ENCODE measurements around the gene RNF4. TPM values are rescaled to one million over a fixed set of nuclear protein-coding genes. Genes with fewer than 3 reads are reported as not detected.
"Not testable (repeated sequence)": the region's sequence is repeated elsewhere in the genome, so short reads cannot be mapped to it uniquely, and the experiment has no call there.

The RNF4 gene
- total and polyA plus RNA-seq, 4 donors, result 14.8 to 54.7 (median 41.1) TPM

GRCh38 chr4:2510351-2511259 is 41.7 kb downstream of the RNF4 start:
- WGBS, 2 donors, result 93% methylated on average over 13 of the region's 13 CpGs

GRCh38 chr4:2511645-2512131 is 42.8 kb downstream of the RNF4 start:
- WGBS, 2 donors, result 70 to 73% methylated on average over 9 of the region's 9 CpGs
- no peaks in the 10 kb centered on the region for H3K27me3 ChIP-seq (ENCODE audit: control insufficient read depth in 3 of 3, insufficient read depth in 3 of 3, low read length in 2 of 3)
- H3K9ac ChIP-seq (ENCODE audit: insufficient read depth in 1 of 2, low read length in 2 of 2), result no peak overlapping the region
- H3K9me3 ChIP-seq (ENCODE audit: control insufficient read depth in 4 of 4, insufficient read depth in 3 of 4, low read length in 3 of 4), result peaks cover 0 to 3% (median 0%) of the 10 kb centered on the region in 4 donors
- TF ChIP-seq CTCF (IDR thresholded peaks at IDR 0.05; ENCODE audit: control extremely low read depth, extremely low read depth), result no peak
- H3K4me1 ChIP-seq (ENCODE audit: control insufficient read depth in 5 of 5, insufficient read depth in 5 of 5, low read length in 5 of 5), result peaks cover 0 to 3% (median 0%) of the 10 kb centered on the region in 5 donors
- ATAC-seq (ENCODE audit: insufficient read depth, low FRiP score) (no peak), DNase-seq (no peak)
- H3K36me3 ChIP-seq (ENCODE audit: control insufficient read depth in 4 of 4, insufficient read depth in 4 of 4, low read length in 4 of 4), result peaks cover 20 to 71% (median 29%) of the 10 kb centered on the region in 4 donors
- H3K4me3 ChIP-seq, result no peak overlapping the region
- no peak overlapping the region for H3K27ac ChIP-seq (ENCODE audit: low read depth in 1 of 2, low read length in 1 of 2)

More at GRCh38 chr4:2510351-2511259, 41.7 kb downstream of the RNF4 start:
- TF ChIP-seq CTCF (IDR thresholded peaks at IDR 0.05; ENCODE audit: control extremely low read depth, extremely low read depth), result no peak
- H3K27ac ChIP-seq (ENCODE audit: low read depth in 1 of 2, low read length in 1 of 2), result no peak overlapping the region
- ATAC-seq (ENCODE audit: insufficient read depth, low FRiP score) (no peak), DNase-seq (no peak)
- H3K4me3 ChIP-seq, result no peak overlapping the region
- peaks cover 20 to 67% (median 29%) of the 10 kb centered on the region in 4 donors for H3K36me3 ChIP-seq (ENCODE audit: control insufficient read depth in 4 of 4, insufficient read depth in 4 of 4, low read length in 4 of 4)
- H3K9ac ChIP-seq (ENCODE audit: insufficient read depth in 1 of 2, low read length in 2 of 2), result no peak overlapping the region
- H3K4me1 ChIP-seq (ENCODE audit: control insufficient read depth in 5 of 5, insufficient read depth in 5 of 5, low read length in 5 of 5), result peaks cover 0 to 2% (median 0%) of the 10 kb centered on the region in 5 donors
- no peaks in the 10 kb centered on the region for H3K27me3 ChIP-seq (ENCODE audit: control insufficient read depth in 3 of 3, insufficient read depth in 3 of 3, low read length in 2 of 3)
- no peaks in the 10 kb centered on the region for H3K9me3 ChIP-seq (ENCODE audit: control insufficient read depth in 4 of 4, insufficient read depth in 3 of 4, low read length in 3 of 4)

- no peak for DNase-seq
- no peaks in the 10 kb centered on the region for H3K27me3 ChIP-seq (ENCODE audit: control insufficient read depth in 3 of 3, insufficient read depth in 3 of 3, low read length in 2 of 3)
- H3K4me3 ChIP-seq, result no peak overlapping the region
- no peak overlapping the region for H3K27ac ChIP-seq (ENCODE audit: low read depth in 1 of 2, low read length in 1 of 2)
- 93 to 95% methylated on average over 15 of the region's 15 CpGs for WGBS, 2 donors
- no peak overlapping the region for H3K9ac ChIP-seq (ENCODE audit: insufficient read depth in 1 of 2, low read length in 2 of 2)
- no peak for ATAC-seq (ENCODE audit: insufficient read depth, low FRiP score)
- no peak for TF ChIP-seq CTCF (IDR thresholded peaks at IDR 0.05; ENCODE audit: control extremely low read depth, extremely low read depth)
- peaks cover 0 to 3% (median 0%) of the 10 kb centered on the region in 4 donors for H3K9me3 ChIP-seq (ENCODE audit: control insufficient read depth in 4 of 4, insufficient read depth in 3 of 4, low read length in 3 of 4)
- peaks cover 0 to 3% (median 0%) of the 10 kb centered on the region in 5 donors for H3K4me1 ChIP-seq (ENCODE audit: control insufficient read depth in 5 of 5, insufficient read depth in 5 of 5, low read length in 5 of 5)
- H3K36me3 ChIP-seq (ENCODE audit: control insufficient read depth in 4 of 4, insufficient read depth in 4 of 4, low read length in 4 of 4), result peaks cover 18 to 68% (median 28%) of the 10 kb centered on the region in 4 donors
Measured at GRCh38 chr4:2512396-2513135, 43.7 kb downstream of the RNF4 start.

- not testable (repeated sequence) for H3K27ac ChIP-seq (ENCODE audit: low read depth in 1 of 2, low read length in 1 of 2); H3K9ac ChIP-seq (ENCODE audit: insufficient read depth in 1 of 2, low read length in 2 of 2); H3K9me3 ChIP-seq (ENCODE audit: control insufficient read depth in 4 of 4, insufficient read depth in 3 of 4, low read length in 3 of 4); H3K4me1 ChIP-seq (ENCODE audit: control insufficient read depth in 5 of 5, insufficient read depth in 5 of 5, low read length in 5 of 5); ATAC-seq (ENCODE audit: insufficient read depth, low FRiP score); H3K27me3 ChIP-seq (ENCODE audit: control insufficient read depth in 3 of 3, insufficient read depth in 3 of 3, low read length in 2 of 3); DNase-seq; H3K4me3 ChIP-seq
- WGBS, 2 donors, result 85 to 93% methylated on average over 9 of the region's 9 CpGs
- peaks cover 12 to 64% (median 25%) of the 10 kb centered on the region in 4 donors for H3K36me3 ChIP-seq (ENCODE audit: control insufficient read depth in 4 of 4, insufficient read depth in 4 of 4, low read length in 4 of 4)
Measured at GRCh38 chr4:2514193-2514592, 45.3 kb downstream of the RNF4 start.

- not testable (repeated sequence) for ATAC-seq (ENCODE audit: insufficient read depth, low FRiP score); H3K4me3 ChIP-seq; H3K9ac ChIP-seq (ENCODE audit: insufficient read depth in 1 of 2, low read length in 2 of 2); H3K27me3 ChIP-seq (ENCODE audit: control insufficient read depth in 3 of 3, insufficient read depth in 3 of 3, low read length in 2 of 3); H3K27ac ChIP-seq (ENCODE audit: low read depth in 1 of 2, low read length in 1 of 2); H3K4me1 ChIP-seq (ENCODE audit: control insufficient read depth in 5 of 5, insufficient read depth in 5 of 5, low read length in 5 of 5); H3K9me3 ChIP-seq (ENCODE audit: control insufficient read depth in 4 of 4, insufficient read depth in 3 of 4, low read length in 3 of 4)
- DNase-seq, result peak in 1 of 3 donors; percentile 7
- H3K36me3 ChIP-seq (ENCODE audit: control insufficient read depth in 4 of 4, insufficient read depth in 4 of 4, low read length in 4 of 4), result peaks cover 12 to 58% (median 24%) of the 10 kb centered on the region in 4 donors
- WGBS, 2 donors, result 85 to 90% methylated on average over 11 of the region's 11 CpGs
Measured at GRCh38 chr4:2514944-2515343, 46.0 kb downstream of the RNF4 start.
